B cell (primary cell): Measurements from ENCODE around the gene ERCC4.

Experiments
- EZH2 ChIP-seq: IDR thresholded peaks from 2 replicates; pipeline ENCODE4 v1.6.1; 2012; ENCODE audit warnings: borderline replicate concordance, low read depth, mild to moderate bottlenecking, moderate library complexity, low read length; ENCODE audit not compliant: insufficient read depth, poor library complexity, severe bottlenecking
- TF ChIP-seq, protein P1 (sequence below): fragments of 200-600 bp; IDR thresholded peaks from one replicate; pipeline ENCODE4 v1.8.0; 2022; ENCODE audit warnings: antibody characterized with exemption, mild to moderate bottlenecking

DNA sequence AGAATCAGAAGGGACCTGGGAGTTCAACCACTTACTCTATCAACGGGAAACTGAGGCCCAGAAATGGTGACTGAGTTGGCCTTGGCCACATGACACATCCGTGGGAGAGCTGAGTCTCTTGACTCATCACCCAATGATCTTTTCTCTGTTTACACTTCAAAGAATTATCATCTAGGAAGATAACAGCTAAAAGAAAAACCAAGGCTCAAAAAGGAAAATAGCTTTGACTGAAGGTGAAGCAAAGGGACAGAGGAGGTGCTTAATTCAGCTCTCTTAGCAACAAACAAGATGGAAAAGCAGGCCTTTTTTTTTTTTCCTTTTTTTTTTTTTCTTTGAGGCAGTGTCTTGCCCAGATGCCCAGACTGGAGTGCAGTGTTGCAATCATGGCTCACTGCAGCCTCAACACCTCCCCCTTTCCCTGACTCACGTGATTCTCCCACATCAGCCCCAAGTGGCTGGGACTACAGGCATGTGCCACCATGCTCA lies 16.7 kb downstream of the ERCC4 start:
- TF ChIP-seq, protein P1, sequence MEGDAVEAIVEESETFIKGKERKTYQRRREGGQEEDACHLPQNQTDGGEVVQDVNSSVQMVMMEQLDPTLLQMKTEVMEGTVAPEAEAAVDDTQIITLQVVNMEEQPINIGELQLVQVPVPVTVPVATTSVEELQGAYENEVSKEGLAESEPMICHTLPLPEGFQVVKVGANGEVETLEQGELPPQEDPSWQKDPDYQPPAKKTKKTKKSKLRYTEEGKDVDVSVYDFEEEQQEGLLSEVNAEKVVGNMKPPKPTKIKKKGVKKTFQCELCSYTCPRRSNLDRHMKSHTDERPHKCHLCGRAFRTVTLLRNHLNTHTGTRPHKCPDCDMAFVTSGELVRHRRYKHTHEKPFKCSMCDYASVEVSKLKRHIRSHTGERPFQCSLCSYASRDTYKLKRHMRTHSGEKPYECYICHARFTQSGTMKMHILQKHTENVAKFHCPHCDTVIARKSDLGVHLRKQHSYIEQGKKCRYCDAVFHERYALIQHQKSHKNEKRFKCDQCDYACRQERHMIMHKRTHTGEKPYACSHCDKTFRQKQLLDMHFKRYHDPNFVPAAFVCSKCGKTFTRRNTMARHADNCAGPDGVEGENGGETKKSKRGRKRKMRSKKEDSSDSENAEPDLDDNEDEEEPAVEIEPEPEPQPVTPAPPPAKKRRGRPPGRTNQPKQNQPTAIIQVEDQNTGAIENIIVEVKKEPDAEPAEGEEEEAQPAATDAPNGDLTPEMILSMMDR, result no peak
- no peak for TF ChIP-seq EZH2
